Stomach (tissue), 9 donors: ENCODE results near the gene RNU2-63P. TPM values are rescaled to one million over a fixed set of nuclear protein-coding genes. Genes with fewer than 3 reads are reported as not detected.

Source experiments
- DNase-seq, 2 donors: peaks; one replicate each; pipeline versions ENCODE4 v3.0.0 to v3.0.0-alpha.2; 2013 to 2019
- H3K27ac ChIP-seq, 5 donors: fragments of 200-600 bp in 4 of 5; sonication (generic) in 4 of 5; one replicate each; pipeline ENCODE4 v1.5.1; 2013 to 2019; ENCODE audit warnings: mild to moderate bottlenecking in 1 of 5, moderate library complexity in 1 of 5
- H3K27me3 ChIP-seq, 3 donors: fragments of 200-600 bp; sonication (generic); one replicate each; pipeline ENCODE4 v1.5.1; 2017 to 2019; ENCODE audit warnings: mixed run types in 1 of 3
- H3K36me3 ChIP-seq, 4 donors: fragments of 200-600 bp; sonication (generic); 1 replicate in 3 of 4; 2 replicates in 1 of 4; pipeline ENCODE4 v1.5.1; 2016 to 2019
- H3K4me1 ChIP-seq, 4 donors: fragments of 200-600 bp; sonication (generic); one replicate each; pipeline ENCODE4 v1.5.1; 2016 to 2019
- H3K4me3 ChIP-seq, 4 donors: fragments of 200-600 bp; sonication (generic) in 3 of 4; one replicate each; pipeline ENCODE4 v1.5.1; 2016 to 2019; ENCODE audit warnings: mild to moderate bottlenecking in 1 of 4
- H3K9me3 ChIP-seq, 4 donors: fragments of 200-600 bp; sonication (generic); one replicate each; pipeline ENCODE4 v1.5.1; 2016 to 2019
- EP300 ChIP-seq: sonication (generic); formaldehyde crosslinking; IDR thresholded peaks from one replicate; pipeline ENCODE4 v1.6.1; 2017; ENCODE audit warnings: antibody characterized with exemption
- POLR2A ChIP-seq, 4 donors: fragments of 450-650 bp; IDR thresholded peaks; one replicate each; pipeline ENCODE4 v1.6.1; 2016; ENCODE audit warnings: antibody characterized with exemption in 4 of 4, control low read depth in 2 of 4, mild to moderate bottlenecking in 1 of 4, moderate library complexity in 1 of 4
- POLR2AphosphoS5 ChIP-seq, 3 donors: sonication (generic); formaldehyde crosslinking; IDR thresholded peaks; one replicate each; pipeline ENCODE4 v1.6.1; 2016; ENCODE audit warnings: antibody characterized with exemption in 3 of 3
- WGBS, 5 donors: extraction: QIAGEN DNeasy Blood & Tissue Kit in 3 of 5; methylation state at CpG; one replicate each; pipeline versions ENCODE4 v1.1.5 to v1.1.7; 2013 to 2018; 5-methylcytosine and 5-hydroxymethylcytosine counted together
- intact Hi-C: fragments of 100-400 bp; cut with DNase I; formaldehyde crosslinking; loops from one replicate; pipeline ENCODE4 v1.15.1; 2023; ENCODE audit warnings: low total_unique reads
- polyA plus RNA-seq, 3 donors: library from polyadenylated mRNA; stranded (reverse); fragments of 200-250 nt; gene quantifications; one replicate each; pipeline ENCODE4 v1.2.3, GENCODE V29; 2013
- total RNA-seq, 5 donors: library from RNA; depleted of rRNA; stranded (reverse); fragments of >200 nt; gene quantifications; one replicate each; pipeline versions ENCODE4 v1.1.0 to v1.2.3, GENCODE V29; 2014 to 2016
- TF ChIP-seq, protein P1 (sequence below), 7 experiments: fragments of 450-650 bp in 4 of 7; fragments of 200-600 bp in 3 of 7; sonication (generic) in 3 of 7; IDR thresholded peaks; one replicate each; pipeline ENCODE4 v1.5.1; 2016 to 2019; ENCODE audit warnings: antibody characterized with exemption in 7 of 7, control low read depth in 2 of 7, mild to moderate bottlenecking in 1 of 7
- donor health status: healthy with polysubstance abuse.
- donor health status: Bipolar disorder and iron deficiency.
- donor health status: healthy.

Gene RNU2-63P
- total and polyA plus RNA-seq, 8 donors, result not detected

DNA sequence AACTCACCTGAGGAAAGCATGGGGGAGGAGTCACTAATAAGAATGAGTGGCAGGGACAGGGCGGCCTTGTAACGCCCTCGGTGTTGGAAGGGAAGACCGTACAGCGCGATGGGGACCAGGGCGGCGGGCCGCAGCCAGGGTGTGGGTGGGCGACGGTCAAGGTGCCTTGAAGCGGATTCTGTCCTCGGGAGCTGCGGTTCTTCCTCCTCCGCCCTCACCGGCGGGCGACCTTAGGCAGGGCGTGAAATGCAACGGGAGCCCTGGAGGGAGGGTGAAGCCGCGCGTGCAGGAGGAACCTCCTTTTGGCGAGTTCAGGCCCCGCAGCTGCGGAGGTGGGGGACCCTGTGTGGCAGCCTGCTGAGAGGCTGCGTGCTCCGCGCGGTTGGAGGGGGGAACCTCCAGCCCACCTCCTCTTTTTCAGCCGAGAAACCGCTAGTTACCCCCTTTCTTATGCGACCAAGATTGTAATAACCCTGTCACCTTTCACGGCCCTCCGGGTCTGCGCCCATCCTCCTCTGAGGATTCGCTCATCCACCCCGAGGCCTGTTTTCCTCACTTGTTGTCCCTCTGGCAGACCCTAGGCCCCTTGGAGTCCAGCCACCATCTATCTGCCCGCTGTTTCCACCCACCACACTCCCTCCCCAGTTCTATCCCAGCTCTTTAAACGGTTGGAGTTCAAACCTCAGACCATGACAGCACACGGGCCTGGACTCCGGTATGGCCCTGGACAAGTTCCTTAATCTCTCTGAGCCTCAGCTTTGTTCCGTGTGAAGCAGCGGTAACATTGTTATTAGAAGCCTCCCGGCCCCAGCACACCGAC, 823 bp upstream of the RNU2-63P start:
- TF ChIP-seq, protein P1, sequence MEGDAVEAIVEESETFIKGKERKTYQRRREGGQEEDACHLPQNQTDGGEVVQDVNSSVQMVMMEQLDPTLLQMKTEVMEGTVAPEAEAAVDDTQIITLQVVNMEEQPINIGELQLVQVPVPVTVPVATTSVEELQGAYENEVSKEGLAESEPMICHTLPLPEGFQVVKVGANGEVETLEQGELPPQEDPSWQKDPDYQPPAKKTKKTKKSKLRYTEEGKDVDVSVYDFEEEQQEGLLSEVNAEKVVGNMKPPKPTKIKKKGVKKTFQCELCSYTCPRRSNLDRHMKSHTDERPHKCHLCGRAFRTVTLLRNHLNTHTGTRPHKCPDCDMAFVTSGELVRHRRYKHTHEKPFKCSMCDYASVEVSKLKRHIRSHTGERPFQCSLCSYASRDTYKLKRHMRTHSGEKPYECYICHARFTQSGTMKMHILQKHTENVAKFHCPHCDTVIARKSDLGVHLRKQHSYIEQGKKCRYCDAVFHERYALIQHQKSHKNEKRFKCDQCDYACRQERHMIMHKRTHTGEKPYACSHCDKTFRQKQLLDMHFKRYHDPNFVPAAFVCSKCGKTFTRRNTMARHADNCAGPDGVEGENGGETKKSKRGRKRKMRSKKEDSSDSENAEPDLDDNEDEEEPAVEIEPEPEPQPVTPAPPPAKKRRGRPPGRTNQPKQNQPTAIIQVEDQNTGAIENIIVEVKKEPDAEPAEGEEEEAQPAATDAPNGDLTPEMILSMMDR (IDR thresholded peaks at IDR 0.05), result no peak
- TF ChIP-seq POLR2AphosphoS5 (IDR thresholded peaks at IDR 0.05) (no peak), POLR2A (IDR thresholded peaks at IDR 0.05) (no peak), EP300 (no peak)
- DNase-seq, result peak; percentile 35 to 67
- H3K9me3 ChIP-seq, result no peaks in the 10 kb centered on the region
- intact Hi-C loops, result no loop called here
- H3K4me3 ChIP-seq, result peak overlapping the region; percentile 56 to 71 (median 62)
- peak overlapping the region; percentile 85 to 88 (median 86) for H3K27ac ChIP-seq
- peaks cover 0 to 21% (median 9%) of the 10 kb centered on the region in 4 donors for H3K4me1 ChIP-seq
- 18 to 28% (median 20%) methylated on average over 36 to 46 of the region's 46 CpGs for WGBS, 5 donors
- H3K36me3 ChIP-seq, result no peaks in the 10 kb centered on the region
- no peaks in the 10 kb centered on the region for H3K27me3 ChIP-seq

DNA sequence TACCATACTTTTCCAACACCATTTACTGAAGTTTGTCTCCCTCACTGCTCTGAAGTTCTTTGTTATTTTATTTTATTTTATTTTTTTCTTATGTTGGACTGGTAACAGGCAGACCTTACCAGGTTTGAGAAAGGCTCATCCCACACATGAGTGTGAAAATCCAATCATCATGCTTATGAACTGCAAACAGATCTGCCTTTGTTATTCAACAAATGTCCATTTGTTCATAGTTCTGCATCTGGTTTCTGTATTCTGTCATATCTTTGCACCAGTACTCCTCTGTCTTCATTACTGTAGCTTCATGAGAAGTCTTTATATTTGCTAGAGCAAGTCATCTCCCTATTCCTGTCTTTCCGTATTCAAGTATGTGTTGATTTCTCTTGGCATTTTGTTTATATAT, 5.3 kb downstream of the RNU2-63P start:
- H3K4me1 ChIP-seq, result peaks cover 0 to 8% (median 0%) of the 10 kb centered on the region in 4 donors
- peak in 1 of 2 donors; percentile 42 for DNase-seq
- H3K36me3 ChIP-seq, result no peaks in the 10 kb centered on the region
- no peaks in the 10 kb centered on the region for H3K9me3 ChIP-seq
- no peaks in the 10 kb centered on the region for H3K27me3 ChIP-seq
- TF ChIP-seq EP300, result no peak
- TF ChIP-seq, protein P1 (IDR thresholded peaks at IDR 0.05), result no peak
- TF ChIP-seq POLR2AphosphoS5 (IDR thresholded peaks at IDR 0.05), result no peak
- no peak for TF ChIP-seq POLR2A (IDR thresholded peaks at IDR 0.05)
- 60 to 84% (median 80%) methylated on average over 1 of the region's 1 CpG for WGBS, 5 donors
- intact Hi-C loops, result no loop called here
- H3K27ac ChIP-seq, result no peak overlapping the region
- no peak overlapping the region for H3K4me3 ChIP-seq

DNA sequence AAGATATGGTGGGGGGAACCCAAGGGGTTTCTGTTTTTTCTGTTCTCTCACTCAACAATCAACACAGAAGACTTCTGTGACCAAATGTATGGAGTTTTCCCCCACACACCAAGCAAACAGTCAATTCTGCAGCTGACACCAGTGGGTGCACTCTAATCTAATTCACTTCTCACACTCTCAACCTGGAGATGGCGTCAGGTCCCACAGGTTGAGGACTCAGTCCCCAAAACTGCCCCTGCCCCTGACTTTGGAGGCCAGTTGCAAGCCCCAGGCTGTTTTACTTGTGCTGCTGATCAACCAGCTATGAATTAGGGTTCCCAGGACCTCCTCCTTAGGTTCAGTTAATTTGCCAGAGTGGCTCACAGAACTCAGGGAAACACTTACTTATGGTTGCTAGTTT, 6.2 kb downstream of the RNU2-63P start:
- H3K27ac ChIP-seq, result no peak overlapping the region
- H3K36me3 ChIP-seq, result no peaks in the 10 kb centered on the region
- intact Hi-C loops, result no loop called here
- no peaks in the 10 kb centered on the region for H3K4me1 ChIP-seq
- TF ChIP-seq POLR2AphosphoS5 (IDR thresholded peaks at IDR 0.05) (no peak), POLR2A (IDR thresholded peaks at IDR 0.05) (no peak), EP300 (no peak)
- TF ChIP-seq, protein P1 (IDR thresholded peaks at IDR 0.05), result no peak
- H3K9me3 ChIP-seq, result no peaks in the 10 kb centered on the region
- no peak for DNase-seq
- H3K4me3 ChIP-seq, result no peak overlapping the region
- 84 to 92% (median 91%) methylated on average over 1 of the region's 1 CpG for WGBS, 5 donors
- H3K27me3 ChIP-seq, result no peaks in the 10 kb centered on the region

GRCh38 chr2:88006912-88007439, 9.4 kb downstream of the RNU2-63P start:
- Histone ChIP-seq H3K4me1 (peaks cover 0 to 5% (median 1%) of the 10 kb centered on the region in 4 donors), H3K27ac (no peak overlapping the region), H3K27me3 (peaks cover 0 to 9% (median 0%) of the 10 kb centered on the region in 3 donors), H3K9me3 (no peaks in the 10 kb centered on the region), H3K36me3 (no peaks in the 10 kb centered on the region), H3K4me3 (no peak overlapping the region)
- DNase-seq, result no peak
- intact Hi-C loops, result no loop called here
- WGBS, 5 donors, result 90 to 93% (median 93%) methylated on average over 16 of the region's 16 CpGs
- TF ChIP-seq POLR2A (IDR thresholded peaks at IDR 0.05) (no peak), POLR2AphosphoS5 (IDR thresholded peaks at IDR 0.05) (no peak), EP300 (no peak)
- TF ChIP-seq, protein P1 (IDR thresholded peaks at IDR 0.05), result no peak
